Heart left ventricle (tissue), 13 donors: ENCODE results near the gene PHETA2.

Source experiments
- CTCF ChIP-seq, 12 donors: fragments of 200-600 bp; sonication (generic) in 4 of 12; IDR thresholded peaks; one replicate each; pipeline versions ENCODE4 v1.5.0 to v1.8.0; 2018 to 2022; ENCODE audit warnings: antibody characterized with exemption in 12 of 12, mild to moderate bottlenecking in 5 of 12
- POLR2A ChIP-seq, 2 donors: fragments of 450-650 bp; IDR thresholded peaks; one replicate each; pipeline ENCODE4 v1.6.1; 2017; ENCODE audit warnings: antibody characterized with exemption in 2 of 2, mild to moderate bottlenecking in 2 of 2, moderate library complexity in 2 of 2
- donor health status: ischemic (EF 13 %, LVEDD 7.1; RV severe dilation, severe dysfunction).
- donor health status: DM: no; HTN: yes; CAD: no.
- donor health status: DM: no; HTN: no; CAD: no.
- donor health status: ischemic (EF 25% LVEDD 6.9; RV normal size, moderate dysfunction).
- donor health status: ischemic (EF 25% LVEDD 5.7; RV mildly dilated, moderate dysfunction).
- donor health status: ischemic (EF 35%, LVEDD 5.7; RV mildly dilated, moderate dysfunction).
- donor health status: nonischemic (EF 11% LVEDD 7.7; RV severe dilation, severe dysfunction).
- donor health status: DM: yes; HTN: yes; CAD: no.
- donor health status: PGD.
- donor health status: ischemic (EF 29% LVEDD 5.4; RV normal size, mild dysfunction).
- donor health status: nonischemic (EF 23%, LVEDD 6.1; RV moderate dilation, normal function).

GRCh38 chr22:42062506-42063170 lies 11.4 kb upstream of the PHETA2 start:
- TF ChIP-seq POLR2A (IDR thresholded peaks at IDR 0.05): no peak
- no peak for TF ChIP-seq CTCF (IDR thresholded peaks at IDR 0.05)
